Adrenal gland (tissue), 12 donors: ENCODE results near the gene HMX3. TPM values are rescaled to one million over a fixed set of nuclear protein-coding genes. Genes with fewer than 3 reads are reported as not detected.

Source experiments
- DNase-seq, 7 donors: peaks; one replicate each; pipeline ENCODE4 v3.0.0-alpha.2; 2019 to 2020
- H3K27ac ChIP-seq, 5 donors: fragments of 200-600 bp; sonication (generic) in 4 of 5; 1 replicate in 3 of 5; 2 replicates in 2 of 5; pipeline versions ENCODE4 v1.5.1 to v1.8.0; 2016 to 2020; ENCODE audit warnings: mild to moderate bottlenecking in 1 of 5
- H3K27me3 ChIP-seq: fragments of 200-600 bp; 2 replicates; pipeline ENCODE4 v1.8.0; 2021
- H3K36me3 ChIP-seq, 2 donors: fragments of 200-600 bp; replicated peaks in 1 of 2; 1 replicate in 1 of 2; 2 replicates in 1 of 2; pipeline versions ENCODE4 v1.5.1 to v1.8.0; 2018 to 2022
- H3K4me1 ChIP-seq, 2 donors: fragments of 200-600 bp; replicated peaks in 1 of 2; 1 replicate in 1 of 2; 2 replicates in 1 of 2; pipeline versions ENCODE4 v1.5.1 to v1.8.0; 2018 to 2021
- H3K4me3 ChIP-seq, 4 donors: fragments of 200-600 bp; sonication (generic) in 3 of 4; one replicate each; pipeline ENCODE4 v1.5.1; 2016 to 2018
- H3K9me3 ChIP-seq, 3 donors: fragments of 200-600 bp; sonication (generic) in 1 of 3; replicated peaks in 1 of 3; 1 replicate in 2 of 3; 2 replicates in 1 of 3; pipeline versions ENCODE4 v1.5.1 to v1.8.0; 2016 to 2021
- CTCF ChIP-seq, 6 experiments: fragments of 450-650 bp in 4 of 6; fragments of 200-600 bp in 2 of 6; sonication (generic) in 1 of 6; IDR thresholded peaks; 1 replicate in 5 of 6; 2 replicates in 1 of 6; pipeline versions ENCODE4 v1.5.1 to v1.8.0; 2016 to 2021; ENCODE audit warnings: antibody characterized with exemption in 6 of 6, mild to moderate bottlenecking in 2 of 6, moderate library complexity in 1 of 6
- POLR2A ChIP-seq, 2 donors: fragments of 450-650 bp; IDR thresholded peaks; one replicate each; pipeline ENCODE4 v1.6.1; 2017; ENCODE audit warnings: antibody characterized with exemption in 2 of 2, mild to moderate bottlenecking in 2 of 2, moderate library complexity in 1 of 2
- WGBS, 4 donors: extraction: QIAGEN DNeasy Blood & Tissue Kit in 2 of 4; methylation state at CpG; one replicate each; pipeline versions ENCODE4 v1.1.5 to v1.1.7; 2013 to 2017; 5-methylcytosine and 5-hydroxymethylcytosine counted together
- intact Hi-C, 2 donors: fragments of 100-400 bp; cut with DNase I; formaldehyde crosslinking; loops; one replicate each; pipeline versions ENCODE4 v1.14.1 to v1.15.0; 2022 to 2023
- polyA plus RNA-seq, 3 donors: library from polyadenylated mRNA; stranded (reverse); fragments of 200-250 nt in 2 of 3; fragments of 350-450 nt in 1 of 3; fragmentation: Illumina TruSeq in 1 of 3; extraction: RNeasy Lipid Tissue Mini Kit (QIAGEN cat#74804) in 1 of 3; gene quantifications; one replicate each; pipeline ENCODE4 v1.2.3, GENCODE V29; 2013 to 2014
- total RNA-seq, 9 donors: library from RNA; depleted of rRNA in 4 of 9; stranded (reverse); fragments of >200 nt in 4 of 9; fragments of 120-200 nt in 1 of 9; fragmentation: NEBNext Ultra II Directional in 1 of 9; extraction: Animal tissue kit (Norgen Biotek cat#: 25700) in 1 of 9; gene quantifications; one replicate each; pipeline versions ENCODE4 v1.1.0 to v1.2.4, GENCODE V29; 2013 to 2023
- donor health status: healthy with polysubstance abuse.
- donor health status: Bipolar disorder and iron deficiency.
- donor health status: DM: yes; HTN: yes; CAD: no.
- donor health status: DM: no; HTN: no; CAD: no.
- donor health status: DM: no; HTN: no; CAD: no.
- donor health status: DM: yes; HTN: yes; CAD: no.

Gene HMX3
- total and polyA plus RNA-seq, 12 donors, result 1.1 TPM; not detected in 11

- no peaks in the 10 kb centered on the region for H3K36me3 ChIP-seq
- no peak for DNase-seq
- peaks cover 98% of the 10 kb centered on the region for H3K27me3 ChIP-seq
- no peak for TF ChIP-seq POLR2A (IDR thresholded peaks at IDR 0.05)
- no peak for TF ChIP-seq CTCF (IDR thresholded peaks at IDR 0.05)
- H3K9me3 ChIP-seq, result no peaks in the 10 kb centered on the region
- H3K4me1 ChIP-seq, result peaks cover 16 to 34% of the 10 kb centered on the region in 2 donors
- intact Hi-C loops, result loop anchor here in 1 of 2 donors (10.0 kb wide), 1 partner anchor 235 kb away; no protein-coding TSS in a partner anchor
- no peak overlapping the region for H3K27ac ChIP-seq
- 6 to 8% (median 7%) methylated on average over 28 to 32 of the region's 32 CpGs for WGBS, 4 donors
- no peak overlapping the region for H3K4me3 ChIP-seq
These were observed 3.9 kb downstream of the HMX3 start for GRCh38 chr10:123139521-123140163.

- Histone ChIP-seq H3K36me3 (no peaks in the 10 kb centered on the region), H3K4me3 (no peak overlapping the region), H3K9me3 (no peaks in the 10 kb centered on the region), H3K27me3 (peaks cover 98% of the 10 kb centered on the region), H3K4me1 (peaks cover 16 to 27% of the 10 kb centered on the region in 2 donors), H3K27ac (no peak overlapping the region)
- no peak for DNase-seq
- 6 to 10% (median 7%) methylated on average over 11 to 43 of the region's 43 CpGs for WGBS, 4 donors
- TF ChIP-seq POLR2A (IDR thresholded peaks at IDR 0.05), result no peak
- TF ChIP-seq CTCF (IDR thresholded peaks at IDR 0.05), result no peak
- intact Hi-C loops, result no loop called here
These were observed 4.6 kb downstream of the HMX3 start for GRCh38 chr10:123140164-123140982.

- Histone ChIP-seq H3K9me3 (no peaks in the 10 kb centered on the region), H3K27me3 (peaks cover 98% of the 10 kb centered on the region), H3K27ac (no peak overlapping the region), H3K4me1 (peaks cover 12 to 23% of the 10 kb centered on the region in 2 donors), H3K4me3 (no peak overlapping the region), H3K36me3 (no peaks in the 10 kb centered on the region)
- TF ChIP-seq POLR2A (IDR thresholded peaks at IDR 0.05), result no peak
- no peak for TF ChIP-seq CTCF (IDR thresholded peaks at IDR 0.05)
- WGBS, 4 donors, result 5 to 11% (median 7%) methylated on average over 4 to 6 of the region's 6 CpGs
- intact Hi-C loops, result no loop called here
- DNase-seq, result no peak
These were observed 5.2 kb downstream of the HMX3 start for GRCh38 chr10:123140983-123141390.

DNA sequence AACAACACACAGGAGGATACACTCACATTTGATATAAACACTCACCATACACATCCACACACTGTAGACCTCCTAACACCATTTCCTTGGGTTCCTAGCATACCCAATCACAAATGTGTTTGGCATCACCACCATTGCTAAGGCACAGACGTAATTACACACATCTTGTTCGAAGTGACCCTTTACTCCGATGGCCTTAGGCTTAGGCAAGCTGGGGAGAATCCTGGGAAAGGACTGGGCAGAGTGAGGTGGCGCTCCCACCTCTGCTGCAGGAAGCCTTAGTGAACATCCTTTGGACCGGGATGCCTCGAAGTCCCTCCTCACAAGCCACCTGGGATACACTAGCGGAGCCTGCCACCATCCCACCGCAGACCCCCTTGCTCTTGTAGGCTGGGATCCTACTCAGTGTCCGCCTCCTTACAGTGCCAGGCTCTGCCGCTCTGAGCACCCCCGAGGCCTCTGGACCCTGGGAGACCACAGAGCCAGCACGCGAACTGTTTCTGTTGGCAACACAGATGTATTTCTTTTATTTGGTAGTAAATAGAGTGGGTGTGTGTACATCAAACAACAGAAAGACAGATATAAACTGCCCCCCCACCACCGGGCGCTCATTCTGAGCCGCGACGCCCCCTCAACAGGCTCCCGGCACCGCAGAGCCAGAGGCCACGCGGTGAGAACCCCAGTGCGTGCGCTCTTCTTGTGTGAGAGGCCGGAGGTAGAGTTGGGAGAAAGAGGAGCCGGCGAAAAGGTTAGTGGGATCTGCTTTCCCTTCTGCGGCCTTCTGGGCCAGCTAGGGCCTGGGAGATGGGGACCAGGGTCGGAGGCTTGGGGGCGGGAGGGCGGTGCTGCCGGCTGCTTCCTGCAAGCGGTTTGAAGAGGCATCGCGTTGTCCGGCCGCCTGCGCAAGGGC, 6.3 kb downstream of the HMX3 start:
- TF ChIP-seq POLR2A (IDR thresholded peaks at IDR 0.05) (no peak), CTCF (IDR thresholded peaks at IDR 0.05) (no peak)
- Histone ChIP-seq H3K36me3 (no peaks in the 10 kb centered on the region), H3K4me3 (no peak overlapping the region), H3K27ac (no peak overlapping the region), H3K4me1 (peaks cover 7 to 16% of the 10 kb centered on the region in 2 donors), H3K27me3 (peaks cover 98% of the 10 kb centered on the region), H3K9me3 (no peaks in the 10 kb centered on the region)
- DNase-seq, result no peak
- intact Hi-C loops, result no loop called here
- WGBS, 4 donors, result 11 to 16% (median 14%) methylated on average over 23 to 38 of the region's 38 CpGs
